Ishikawa (cell line): Measurements from ENCODE around the gene PDE3B.

Experiments used
- CEBPB ChIP-seq: IDR thresholded peaks from 2 replicates; pipeline ENCODE4 v1.6.1; 2012
- CREB1 ChIP-seq: IDR thresholded peaks from 2 replicates; pipeline ENCODE4 v1.6.1; 2012; ENCODE audit warnings: low read depth
- EGR1 ChIP-seq: IDR thresholded peaks from 2 replicates; pipeline ENCODE4 v1.6.1; 2012
- EP300 ChIP-seq: IDR thresholded peaks from 2 replicates; pipeline ENCODE4 v1.6.1; 2012; ENCODE audit warnings: borderline replicate concordance
- FOXM1 ChIP-seq: IDR thresholded peaks from 2 replicates; pipeline ENCODE4 v1.6.1; 2012; ENCODE audit warnings: low read depth, borderline replicate concordance
- MAX ChIP-seq: IDR thresholded peaks from 2 replicates; pipeline ENCODE4 v1.6.1; 2012
- NFIC ChIP-seq: IDR thresholded peaks from 2 replicates; pipeline ENCODE4 v1.6.1; 2012
- RAD21 ChIP-seq: IDR thresholded peaks from 2 replicates; pipeline ENCODE4 v1.6.1; 2012; ENCODE audit warnings: low read depth
- TAF1 ChIP-seq: IDR thresholded peaks from 2 replicates; pipeline ENCODE4 v1.6.1; 2012; ENCODE audit warnings: low read depth, mild to moderate bottlenecking
- TCF12 ChIP-seq: IDR thresholded peaks from 2 replicates; pipeline ENCODE4 v1.6.1; 2012; ENCODE audit warnings: low read depth
- TEAD4 ChIP-seq: IDR thresholded peaks from 2 replicates; pipeline ENCODE4 v1.6.1; 2012
- YY1 ChIP-seq: IDR thresholded peaks from 2 replicates; pipeline ENCODE4 v1.6.1; 2012; ENCODE audit warnings: low read depth
- ZBTB7A ChIP-seq: IDR thresholded peaks from 2 replicates; pipeline ENCODE4 v1.6.1; 2012; ENCODE audit warnings: low read depth
- TF ChIP-seq, protein P1 (sequence below): IDR thresholded peaks from 2 replicates; pipeline ENCODE4 v1.6.1; 2012; ENCODE audit warnings: low read depth, mild to moderate bottlenecking
- TF ChIP-seq, protein P2 (sequence below): IDR thresholded peaks from 2 replicates; pipeline ENCODE4 v1.6.1; 2012

Gene PDE3B

DNA sequence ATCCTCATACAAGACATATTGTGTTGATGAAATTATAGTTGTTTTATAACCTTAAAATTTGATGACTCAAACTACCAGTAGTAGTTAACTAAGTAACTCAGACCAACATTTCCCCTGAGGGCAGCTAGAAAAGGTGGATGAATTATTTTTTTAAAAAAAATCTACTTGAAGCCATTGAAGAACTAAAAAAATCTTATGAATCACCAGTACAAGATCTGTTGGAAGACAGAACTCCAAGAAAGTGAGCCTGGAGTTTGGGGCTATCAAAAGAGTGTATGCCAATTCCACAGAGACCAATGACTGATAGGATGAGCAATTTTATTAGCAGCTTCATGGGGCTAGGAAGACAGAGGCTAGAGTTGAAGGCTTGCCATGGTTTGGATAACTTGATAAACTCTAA is 176.0 kb downstream of the PDE3B start:
- TF ChIP-seq CEBPB (no peak), EP300 (no peak), FOXM1 (no peak), YY1 (no peak), TAF1 (no peak), TEAD4 (no peak), EGR1 (no peak), RAD21 (no peak), CREB1 (no peak), NFIC (no peak), TCF12 (no peak), ZBTB7A (no peak), MAX (no peak)
- TF ChIP-seq, protein P1, sequence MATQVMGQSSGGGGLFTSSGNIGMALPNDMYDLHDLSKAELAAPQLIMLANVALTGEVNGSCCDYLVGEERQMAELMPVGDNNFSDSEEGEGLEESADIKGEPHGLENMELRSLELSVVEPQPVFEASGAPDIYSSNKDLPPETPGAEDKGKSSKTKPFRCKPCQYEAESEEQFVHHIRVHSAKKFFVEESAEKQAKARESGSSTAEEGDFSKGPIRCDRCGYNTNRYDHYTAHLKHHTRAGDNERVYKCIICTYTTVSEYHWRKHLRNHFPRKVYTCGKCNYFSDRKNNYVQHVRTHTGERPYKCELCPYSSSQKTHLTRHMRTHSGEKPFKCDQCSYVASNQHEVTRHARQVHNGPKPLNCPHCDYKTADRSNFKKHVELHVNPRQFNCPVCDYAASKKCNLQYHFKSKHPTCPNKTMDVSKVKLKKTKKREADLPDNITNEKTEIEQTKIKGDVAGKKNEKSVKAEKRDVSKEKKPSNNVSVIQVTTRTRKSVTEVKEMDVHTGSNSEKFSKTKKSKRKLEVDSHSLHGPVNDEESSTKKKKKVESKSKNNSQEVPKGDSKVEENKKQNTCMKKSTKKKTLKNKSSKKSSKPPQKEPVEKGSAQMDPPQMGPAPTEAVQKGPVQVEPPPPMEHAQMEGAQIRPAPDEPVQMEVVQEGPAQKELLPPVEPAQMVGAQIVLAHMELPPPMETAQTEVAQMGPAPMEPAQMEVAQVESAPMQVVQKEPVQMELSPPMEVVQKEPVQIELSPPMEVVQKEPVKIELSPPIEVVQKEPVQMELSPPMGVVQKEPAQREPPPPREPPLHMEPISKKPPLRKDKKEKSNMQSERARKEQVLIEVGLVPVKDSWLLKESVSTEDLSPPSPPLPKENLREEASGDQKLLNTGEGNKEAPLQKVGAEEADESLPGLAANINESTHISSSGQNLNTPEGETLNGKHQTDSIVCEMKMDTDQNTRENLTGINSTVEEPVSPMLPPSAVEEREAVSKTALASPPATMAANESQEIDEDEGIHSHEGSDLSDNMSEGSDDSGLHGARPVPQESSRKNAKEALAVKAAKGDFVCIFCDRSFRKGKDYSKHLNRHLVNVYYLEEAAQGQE = no peak
- TF ChIP-seq, protein P2, sequence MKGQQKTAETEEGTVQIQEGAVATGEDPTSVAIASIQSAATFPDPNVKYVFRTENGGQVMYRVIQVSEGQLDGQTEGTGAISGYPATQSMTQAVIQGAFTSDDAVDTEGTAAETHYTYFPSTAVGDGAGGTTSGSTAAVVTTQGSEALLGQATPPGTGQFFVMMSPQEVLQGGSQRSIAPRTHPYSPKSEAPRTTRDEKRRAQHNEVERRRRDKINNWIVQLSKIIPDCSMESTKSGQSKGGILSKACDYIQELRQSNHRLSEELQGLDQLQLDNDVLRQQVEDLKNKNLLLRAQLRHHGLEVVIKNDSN = no peak

- no peak for TF ChIP-seq TCF12
- TF ChIP-seq NFIC = 0 out of 2 replicates have a peak, but pooled peaks have one; percentile 15
- TF ChIP-seq RAD21 = no peak
Measured at GRCh38 chr11:14821031-14821430, 177.4 kb downstream of the PDE3B start.

DNA sequence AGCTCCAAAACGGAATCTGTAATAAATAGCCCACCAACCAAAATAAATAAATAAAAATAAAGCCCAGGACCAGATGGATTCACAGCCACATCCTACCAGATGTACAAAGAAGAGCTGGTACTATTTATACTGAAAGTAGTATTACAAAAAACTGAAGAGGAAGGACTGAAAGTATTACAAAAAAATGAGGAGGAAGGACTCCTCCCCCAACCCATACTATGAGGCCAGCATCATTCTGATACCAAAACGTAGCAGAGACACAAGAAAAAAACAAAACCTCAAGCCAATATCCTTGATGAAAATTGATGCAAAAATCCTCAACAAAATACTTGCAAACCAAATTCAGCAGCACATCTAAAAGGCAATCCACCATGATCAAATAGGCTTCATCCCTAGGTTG is 183.0 kb downstream of the PDE3B start:
- TF ChIP-seq TCF12 (no peak), CEBPB (no peak), MAX (no peak), TEAD4 (no peak), TAF1 (no peak), RAD21 (no peak), ZBTB7A (no peak), EGR1 (no peak), YY1 (no peak), FOXM1 (no peak), EP300 (no peak), CREB1 (no peak), NFIC (no peak)
- TF ChIP-seq, protein P1 = no peak
- TF ChIP-seq, protein P2 = no peak

GRCh38 chr11:14835496-14836492 is 192.2 kb downstream of the PDE3B start:
- no peak for TF ChIP-seq MAX
- TF ChIP-seq TCF12 = no peak
- no peak for TF ChIP-seq FOXM1

- TF ChIP-seq EP300 (no peak), CEBPB (no peak)
- TF ChIP-seq, protein P2 = no peak
Measured at GRCh38 chr11:14842002-14842401, 198.4 kb downstream of the PDE3B start.
